K562 (cell line): ENCODE data around the gene ITPRIPL2. TPM values are rescaled to one million over a fixed set of nuclear protein-coding genes. Genes with fewer than 3 reads are reported as not detected.

ENCODE experiments used
- ATAC-seq: fragments of 200-7000 bp; cut with Tn5 transposase; 3 replicates; pipeline ENCODE4 v1.9.1; 2020; ENCODE audit warnings: moderate library complexity
- BruUV-seq: library from RNA; stranded (reverse); fragments of 400-500 nt; replicated peaks from 2 replicates; lab custom pipeline; 2021; lab: Mats Ljungman, UMichigan
- CTCF ChIA-PET: fragments of 300-600 bp; formaldehyde crosslinking; extraction: SDS; loops from one replicate; lab custom pipeline; 2021; ENCODE audit warnings: low intra/inter-chr PET ratio; lab: Yijun Ruan, JAX
- POLR2A ChIA-PET: fragments of 300-600, 350-650 bp; sonication (Branson Sonifier 250); formaldehyde crosslinking; extraction: SDS; loops from one replicate; lab custom pipeline; 2021; ENCODE audit warnings: antibody characterized with exemption, inconsistent platforms; lab: Yijun Ruan, JAX
- DNase-seq, 4 experiments: peaks; one replicate each; pipeline versions ENCODE4 v3.0.0 to v3.0.0-alpha.2; 2011 to 2018; ENCODE audit warnings: low spot score in 3 of 4, mixed read lengths in 3 of 4; ENCODE audit errors: extremely low read depth in 1 of 4
- FAIRE-seq: peaks from 2 replicates; lab custom pipeline; 2011; peaks lifted over from hg19 to GRCh38; lab: Jason Lieb, UNC
- H2AFZ ChIP-seq: 2 replicates; pipeline ENCODE4 v1.6.0; 2011; ENCODE audit warnings: low read depth, low read length, control low read depth, inconsistent platforms
- H3K27ac ChIP-seq: fragments of 200-600 bp; 3 replicates; pipeline ENCODE4 v1.8.0; 2011; ENCODE audit warnings: low read depth, mild to moderate bottlenecking, control low read depth, inconsistent platforms, low read length, moderate library complexity, mixed read lengths; ENCODE audit errors: extremely low read depth
- H3K27me3 ChIP-seq, 2 experiments: fragments of 300-600 bp in 1 of 2; 2 replicates in 1 of 2; 3 replicates in 1 of 2; pipeline versions ENCODE4 v1.6.0 to v1.8.0; 2011; ENCODE audit warnings: inconsistent platforms in 2 of 2, low read length in 2 of 2, mild to moderate bottlenecking in 1 of 2, mixed read lengths in 1 of 2, moderate library complexity in 1 of 2; ENCODE audit not compliant: control insufficient read depth in 2 of 2, insufficient read depth in 2 of 2
- H3K36me3 ChIP-seq: fragments of 300-600 bp; 3 replicates; pipeline ENCODE4 v1.8.0; 2011; ENCODE audit warnings: mild to moderate bottlenecking, low read length, inconsistent platforms; ENCODE audit not compliant: control insufficient read depth, insufficient read depth
- H3K4me1 ChIP-seq, 2 experiments: fragments of 200-600 bp in 1 of 2; replicated peaks in 1 of 2; 2 replicates in 1 of 2; 3 replicates in 1 of 2; pipeline versions ENCODE4 v1.5.1 to v1.8.0; 2011; ENCODE audit warnings: inconsistent platforms in 2 of 2, low read length in 2 of 2, mild to moderate bottlenecking in 1 of 2, mixed read lengths in 1 of 2, moderate library complexity in 1 of 2; ENCODE audit not compliant: control insufficient read depth in 2 of 2, insufficient read depth in 2 of 2
- H3K4me2 ChIP-seq: 2 replicates; pipeline ENCODE4 v1.6.1; 2011; ENCODE audit warnings: low read length, control low read depth, inconsistent platforms, mixed read lengths; ENCODE audit not compliant: insufficient read depth
- H3K4me3 ChIP-seq: fragments of 200-600 bp; sonication (generic), shearing (Covaris generic); 2 replicates; pipeline ENCODE4 v1.5.1; 2016; ENCODE audit warnings: control low read depth, inconsistent platforms
- H3K79me2 ChIP-seq: fragments of 200-600 bp; 3 replicates; pipeline ENCODE4 v1.8.0; 2011; ENCODE audit warnings: low read length, inconsistent platforms; ENCODE audit not compliant: control insufficient read depth, insufficient read depth
- H3K9ac ChIP-seq, 2 experiments: 2 replicates each; pipeline versions ENCODE4 v1.6.0 to v1.6.1; 2011; ENCODE audit warnings: low read depth in 2 of 2, low read length in 2 of 2, control low read depth in 1 of 2, inconsistent platforms in 1 of 2, mild to moderate bottlenecking in 1 of 2, mixed read lengths in 1 of 2; ENCODE audit not compliant: insufficient read depth in 1 of 2
- H3K9me1 ChIP-seq: one replicate; pipeline ENCODE4 v1.6.0; 2011; ENCODE audit warnings: inconsistent platforms, mild to moderate bottlenecking, low read length, moderate library complexity; ENCODE audit not compliant: control insufficient read depth, insufficient read depth
- H3K9me3 ChIP-seq: replicated peaks from 2 replicates; pipeline ENCODE4 v1.5.1; 2011; ENCODE audit warnings: low read depth, low read length, inconsistent platforms; ENCODE audit not compliant: control insufficient read depth, insufficient read depth
- H4K20me1 ChIP-seq: replicated peaks from 2 replicates; pipeline ENCODE4 v1.6.1; 2011; ENCODE audit warnings: low read length, inconsistent platforms, mixed read lengths; ENCODE audit not compliant: control insufficient read depth, insufficient read depth
- BACH1 ChIP-seq: fragments of 200-800 bp; sonication (Bioruptor generic); IDR thresholded peaks from 2 replicates; pipeline ENCODE4 v1.6.1; 2016; ENCODE audit warnings: missing genetic modification characterization, missing compliant biosample characterization
- CREBBP ChIP-seq: IDR thresholded peaks from one replicate; pipeline ENCODE4 v1.6.1; 2012; ENCODE audit warnings: low read depth, mild to moderate bottlenecking, control low read depth, inconsistent platforms, low read length
- FOXJ3 ChIP-seq: sonication (generic); formaldehyde crosslinking; IDR thresholded peaks from 2 replicates; pipeline ENCODE4 v1.4.0; 2020; ENCODE audit warnings: mild to moderate bottlenecking, missing genetic modification reagents
- GTF2B ChIP-seq: IDR thresholded peaks from 2 replicates; pipeline ENCODE4 v1.6.1; 2011; ENCODE audit not compliant: insufficient read length; ENCODE audit errors: extremely low read depth
- HMBOX1 ChIP-seq: sonication (generic); IDR thresholded peaks from 2 replicates; pipeline ENCODE4 v1.6.1; 2016
- IFI16 ChIP-seq: fragments of 250-450 bp; sonication (Bioruptor Pico); IDR thresholded peaks from 2 replicates; pipeline ENCODE4 v2.1.2; 2022; ENCODE audit warnings: mild to moderate bottlenecking, inconsistent platforms
- NFRKB ChIP-seq: fragments of 450-650 bp; IDR thresholded peaks from 2 replicates; pipeline ENCODE4 v1.6.1; 2016; ENCODE audit warnings: low read depth
- NR2C2 ChIP-seq, 2 experiments: fragments of 200-800 bp in 1 of 2; sonication (Bioruptor generic) in 1 of 2; sonication (generic) in 1 of 2; formaldehyde crosslinking in 1 of 2; IDR thresholded peaks; 2 replicates each; pipeline versions ENCODE4 v1.6.1 to v1.8.0; 2016 to 2022; ENCODE audit warnings: mild to moderate bottlenecking in 1 of 2, missing compliant biosample characterization in 1 of 2, missing genetic modification characterization in 1 of 2, missing genetic modification reagents in 1 of 2
- PHF8 ChIP-seq: fragments of 200-600 bp; sonication (generic); IDR thresholded peaks from 2 replicates; pipeline ENCODE4 v1.6.1; 2012; ENCODE audit warnings: mixed run types, mild to moderate bottlenecking, inconsistent platforms, low read length, moderate library complexity, borderline replicate concordance
- POU5F1 ChIP-seq: fragments of 150-350 bp; IDR thresholded peaks from 2 replicates; pipeline ENCODE4 v1.6.1; 2014; ENCODE audit warnings: borderline replicate concordance, low read length, low read depth, mild to moderate bottlenecking; ENCODE audit not compliant: partially characterized antibody
- SMARCA5 ChIP-seq: fragments of 450-650 bp; IDR thresholded peaks from 2 replicates; pipeline ENCODE4 v1.6.1; 2016
- ZNF124 ChIP-seq: sonication (generic); formaldehyde crosslinking; IDR thresholded peaks from 2 replicates; pipeline ENCODE4 v1.8.1; 2022; ENCODE audit warnings: missing genetic modification reagents
- ZNF707 ChIP-seq: fragments of 250-450 bp; sonication (Bioruptor Pico); conservative IDR thresholded peaks from 2 replicates; pipeline ENCODE4 v1.8.0; 2022; ENCODE audit warnings: inconsistent platforms, mild to moderate bottlenecking, moderate library complexity
- ZSCAN29 ChIP-seq: fragments of 450-650 bp; IDR thresholded peaks from 2 replicates; pipeline ENCODE4 v1.6.1; 2017
- WGBS: fragments of 100-300 bp; shearing (Covaris generic); methylation state at CpG from one replicate; pipeline ENCODE4 v1.1.6; 2016; ENCODE audit warnings: low coverage, mixed read lengths; ENCODE audit not compliant: insufficient coverage; ENCODE audit errors: missing lambda C conversion rate; 5-methylcytosine and 5-hydroxymethylcytosine counted together
- in situ Hi-C: fragments of 300-500 bp; cut with MboI; formaldehyde crosslinking; loops from 4 replicates; pipeline ENCODE4 v1.15.0; 2018; ENCODE audit warnings: inconsistent platforms, mixed read lengths
- intact Hi-C: fragments of 100-400 bp; cut with micrococcal nuclease; formaldehyde crosslinking; loops from 2 replicates; pipeline ENCODE4 v1.14.2; 2022
- polyA plus RNA-seq, 8 experiments: library from polyadenylated mRNA; depleted of rRNA in 4 of 8; stranded (reverse) in 5 of 8; unstranded in 3 of 8; fragments of >200 nt; fragmentation: Nextera tagmentation in 2 of 8; fragmentation: Illumina TruSeq in 1 of 8; extraction: Ambion mirVana in 2 of 8; extraction: Trizol in 1 of 8; gene quantifications; 2 replicates each; pipeline versions ENCODE4 v1.2.1 to v1.2.3, GENCODE V29; 2011 to 2014; ENCODE audit warnings: inconsistent platforms in 1 of 8, missing spikeins in 1 of 8
- total RNA-seq, 7 experiments: library from RNA; depleted of rRNA in 6 of 7; stranded (reverse); fragments of >200 nt in 6 of 7; fragmentation: Illumina TruSeq in 2 of 7; extraction: Trizol in 2 of 7; gene quantifications; 2 replicates each; pipeline versions ENCODE4 v1.2.1 to v1.2.3, GENCODE V29; 2011 to 2021; ENCODE audit warnings: low replicate concordance in 1 of 7

The ITPRIPL2 gene
- total and polyA plus RNA-seq, 9 of the 15 experiments (the other 6 are each of a cell fraction or from before 2014, with no cell fraction given): 0.04 to 2.2 (median 0.58) TPM

GRCh38 chr16:19108409-19109287 lies 5.1 kb upstream of the ITPRIPL2 start:
- H2AFZ ChIP-seq: no peak overlapping the region
- POLR2A ChIA-PET: interaction anchor here (0.6 to 1.7 kb wide), 7 partner anchors 8 to 86 kb away, joined by 3 to 6 read pairs (median 3); no protein-coding TSS in a partner anchor

DNA sequence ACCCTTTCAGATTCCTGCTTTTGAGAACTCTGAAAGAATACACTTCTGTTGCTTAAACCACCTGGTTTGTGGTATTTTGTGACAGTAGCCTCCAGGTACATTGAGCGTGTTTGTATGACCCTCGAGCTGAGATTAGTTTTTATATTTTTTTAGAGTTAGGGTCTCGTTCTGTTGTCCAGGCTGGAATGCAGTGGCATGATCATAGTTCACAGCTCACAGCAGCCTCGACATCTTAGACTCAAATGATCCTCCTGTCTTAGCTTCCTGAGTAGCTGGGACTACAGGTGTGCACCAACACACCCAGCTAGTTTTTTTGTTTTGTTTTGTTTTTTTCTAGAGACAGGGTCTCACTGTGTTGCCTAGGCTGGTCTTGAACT lies 4.5 kb upstream of the ITPRIPL2 start:
- intact Hi-C loops: no loop called here
- no peak overlapping the region for H3K4me2 ChIP-seq
- no peak for DNase-seq
- H3K9me3 ChIP-seq: no peaks in the 10 kb centered on the region
- POLR2A ChIA-PET: interaction anchor here (0.6 to 1.7 kb wide), 4 partner anchors 8 to 86 kb away, joined by 3 to 7 read pairs (median 4); no protein-coding TSS in a partner anchor
- H4K20me1 ChIP-seq: no peaks in the 10 kb centered on the region; the same call in 1 of the 2 replicates
- peaks cover under 1 to 3% of the 10 kb centered on the region in 2 experiments; a peak in 1 of 5 replicates for H3K27me3 ChIP-seq
- no peak overlapping the region for H3K4me3 ChIP-seq
- H3K9me1 ChIP-seq: no peaks in the 10 kb centered on the region
- WGBS: 45% methylated on average over 4 of the region's 4 CpGs
- H3K9ac ChIP-seq: no peak overlapping the region
- no peaks in the 10 kb centered on the region for H3K79me2 ChIP-seq
- no peak for ATAC-seq
- no peak overlapping the region for H2AFZ ChIP-seq
- no peak overlapping the region for H3K27ac ChIP-seq
- no peaks in the 10 kb centered on the region for H3K36me3 ChIP-seq
- no peak for FAIRE-seq
- CTCF ChIA-PET: no interaction called here
- no TSS peak for BruUV-seq
- H3K4me1 ChIP-seq: peaks cover 0 to 10% of the 10 kb centered on the region in 2 experiments; a peak in 3 of 5 replicates
- in situ Hi-C loops: no loop called here
- TF ChIP-seq NR2C2 (CRISPR knock-in tag; IDR thresholded peaks at IDR 0.05) (no peak), NR2C2 (tag; IDR thresholded peaks at IDR 0.05) (no peak), IFI16 (CRISPR knock-in tag) (no peak), FOXJ3 (CRISPR knock-in tag) (no peak), SMARCA5 (no peak), PHF8 (no peak), POU5F1 (no peak), ZNF124 (CRISPR knock-in tag) (no peak), NFRKB (no peak), GTF2B (no peak), ZNF707 (no peak), ZSCAN29 (no peak), HMBOX1 (no peak)

More at GRCh38 chr16:19108409-19109287, 5.1 kb upstream of the ITPRIPL2 start:
- H3K36me3 ChIP-seq: no peaks in the 10 kb centered on the region
- H3K27ac ChIP-seq: no peak overlapping the region
- intact Hi-C loops (no loop called here), in situ Hi-C loops (no loop called here)
- no peaks in the 10 kb centered on the region for H3K9me3 ChIP-seq
- H3K4me3 ChIP-seq: no peak overlapping the region
- CTCF ChIA-PET: no interaction called here
- ATAC-seq: no peak
- no peak overlapping the region for H3K4me2 ChIP-seq
- H3K79me2 ChIP-seq: no peaks in the 10 kb centered on the region
- BruUV-seq: no TSS peak
- TF ChIP-seq BACH1: no peak
- TF ChIP-seq CREBBP: no peak
- peaks cover 0 to 4% of the 10 kb centered on the region in 2 experiments; a peak in 2 of 5 replicates for H3K4me1 ChIP-seq
- H3K9ac ChIP-seq: no peak overlapping the region
- no peaks in the 10 kb centered on the region; the same call in 1 of the 2 replicates for H4K20me1 ChIP-seq
- H3K9me1 ChIP-seq: no peaks in the 10 kb centered on the region
- H3K27me3 ChIP-seq: peaks cover 3 to 5% of the 10 kb centered on the region in 2 experiments; a peak in 1 of 5 replicates
- FAIRE-seq: no peak
- 58% methylated on average over 9 of the region's 9 CpGs for WGBS
- no peak for DNase-seq
